ENCODE data around the gene HNRNPAB.
"Not testable (repeated sequence)": the region's sequence is repeated elsewhere in the genome, so short reads cannot be mapped to it uniquely, and the experiment has no call there.

HNRNPAB gene

DNA sequence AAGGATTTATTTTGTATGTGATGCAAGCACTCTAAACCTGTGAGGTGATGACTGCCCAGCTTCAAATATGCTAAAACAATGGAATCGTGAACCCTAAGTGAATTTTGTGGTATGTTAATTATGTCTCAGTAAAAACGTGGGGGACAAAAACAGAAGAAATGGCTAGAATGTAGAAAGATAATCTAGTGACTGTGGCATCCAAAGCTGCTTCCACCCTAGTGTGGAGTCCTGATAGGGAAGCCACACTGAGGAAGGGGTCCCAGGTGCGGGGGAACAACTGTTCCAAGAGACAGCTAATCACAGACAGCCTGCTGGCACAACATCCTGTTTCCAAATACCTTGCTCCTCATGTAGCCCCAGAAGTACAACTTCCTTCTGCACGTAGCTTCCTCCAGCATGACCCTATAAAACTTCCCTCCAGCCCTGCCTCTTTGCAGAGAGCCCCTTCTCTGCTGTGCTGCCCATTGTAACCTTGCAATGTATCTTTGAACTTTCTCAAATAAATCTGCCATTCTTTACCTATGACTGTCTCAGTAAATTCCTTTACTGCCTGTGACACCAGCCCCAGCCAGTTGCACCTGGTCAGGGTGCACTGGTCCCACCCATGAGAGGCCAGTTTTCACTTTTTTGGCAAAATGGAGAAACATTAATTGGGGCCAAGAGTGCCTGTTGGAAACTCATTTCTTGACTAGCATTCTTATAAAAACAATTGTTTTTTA lies 22.0 kb upstream of the HNRNPAB start:
- Histone ChIP-seq H3K9ac (ENCODE audit: low read length) (no peak overlapping the region), H3K27me3 (ENCODE audit: control insufficient read depth, insufficient read depth, low read length) (no peaks in the 10 kb centered on the region), H3K9me3 (ENCODE audit: control insufficient read depth, low read length) (no peaks in the 10 kb centered on the region), H3K4me3 (ENCODE audit: low read length) (no peak overlapping the region), H3K4me1 (ENCODE audit: control insufficient read depth, insufficient read depth, low read length) (no peaks in the 10 kb centered on the region), H3K36me3 (ENCODE audit: control insufficient read depth, insufficient read depth, low read length) (no peaks in the 10 kb centered on the region)

GRCh38 chr5:178186427-178186826 lies 17.9 kb upstream of the HNRNPAB start:
- H3K4me3 ChIP-seq (ENCODE audit: low read length), result no peak overlapping the region
- no peaks in the 10 kb centered on the region for H3K36me3 ChIP-seq (ENCODE audit: control insufficient read depth, insufficient read depth, low read length)
- H3K9ac ChIP-seq (ENCODE audit: low read length), result no peak overlapping the region
- H3K4me1 ChIP-seq (ENCODE audit: control insufficient read depth, insufficient read depth, low read length), result no peaks in the 10 kb centered on the region
- no peaks in the 10 kb centered on the region for H3K27me3 ChIP-seq (ENCODE audit: control insufficient read depth, insufficient read depth, low read length)
- no peaks in the 10 kb centered on the region for H3K9me3 ChIP-seq (ENCODE audit: control insufficient read depth, low read length)

DNA sequence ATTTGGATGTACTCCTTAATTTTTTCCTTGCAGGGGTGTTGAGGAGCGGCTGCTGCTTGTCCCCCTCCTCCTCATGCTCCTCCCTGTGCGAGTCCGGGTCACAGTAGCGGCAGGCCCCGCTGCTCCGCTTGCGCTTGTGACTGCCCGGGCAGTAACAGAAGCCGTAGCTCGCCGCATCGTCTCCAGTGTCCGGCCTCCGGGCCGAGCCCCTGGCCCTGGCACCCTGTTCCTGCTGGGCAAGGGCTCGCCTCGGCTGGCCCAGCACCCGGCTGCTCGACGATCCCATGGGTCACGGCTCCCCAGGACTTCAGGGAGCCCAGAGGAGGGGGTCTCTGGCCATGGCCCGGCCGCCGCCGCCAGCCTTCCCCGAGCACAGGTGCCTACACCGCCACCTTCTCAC lies 17.3 kb upstream of the HNRNPAB start, which contains the start of gene GMCL2:
Gene GMCL2 (minus strand): TSS at position 358 of the 400 bp plus-strand sequence. CDS start 72 bp downstream, at position 286.
- H3K4me3 ChIP-seq (ENCODE audit: low read length), result no peak within 1 kb of the TSS
- H3K4me1 ChIP-seq (ENCODE audit: control insufficient read depth, insufficient read depth, low read length), result no peaks in the 10 kb centered on the region
- H3K36me3 ChIP-seq (ENCODE audit: control insufficient read depth, insufficient read depth, low read length), result no peaks in the 10 kb centered on the region
- no peaks in the 10 kb centered on the region for H3K27me3 ChIP-seq (ENCODE audit: control insufficient read depth, insufficient read depth, low read length)
- H3K9me3 ChIP-seq (ENCODE audit: control insufficient read depth, low read length), result no peaks in the 10 kb centered on the region
- H3K9ac ChIP-seq (ENCODE audit: low read length), result no peak within 1 kb of the TSS

- H3K9me3 ChIP-seq (ENCODE audit: control insufficient read depth, low read length), result no peaks in the 10 kb centered on the region
- H3K4me1 ChIP-seq (ENCODE audit: control insufficient read depth, insufficient read depth, low read length), result no peaks in the 10 kb centered on the region
- peaks cover 5% of the 10 kb centered on the region for H3K27me3 ChIP-seq (ENCODE audit: control insufficient read depth, insufficient read depth, low read length)
- no peaks in the 10 kb centered on the region for H3K36me3 ChIP-seq (ENCODE audit: control insufficient read depth, insufficient read depth, low read length)
- H3K9ac ChIP-seq (ENCODE audit: low read length), result no peak overlapping the region
- H3K4me3 ChIP-seq (ENCODE audit: low read length), result no peak overlapping the region
These were observed 14.9 kb upstream of the HNRNPAB start for GRCh38 chr5:178189433-178189832.

- no peaks in the 10 kb centered on the region for H3K9me3 ChIP-seq (ENCODE audit: control insufficient read depth, low read length)
- no peaks in the 10 kb centered on the region for H3K4me1 ChIP-seq (ENCODE audit: control insufficient read depth, insufficient read depth, low read length)
- H3K4me3 ChIP-seq (ENCODE audit: low read length), result no peak overlapping the region
- H3K27me3 ChIP-seq (ENCODE audit: control insufficient read depth, insufficient read depth, low read length), result peaks cover 5% of the 10 kb centered on the region
- no peak overlapping the region for H3K9ac ChIP-seq (ENCODE audit: low read length)
- H3K36me3 ChIP-seq (ENCODE audit: control insufficient read depth, insufficient read depth, low read length), result no peaks in the 10 kb centered on the region
These were observed 12.7 kb upstream of the HNRNPAB start for GRCh38 chr5:178191661-178192060.

- no peak overlapping the region for H3K9ac ChIP-seq (ENCODE audit: low read length)
- H3K4me3 ChIP-seq (ENCODE audit: low read length), result no peak overlapping the region
- H3K36me3 ChIP-seq (ENCODE audit: control insufficient read depth, insufficient read depth, low read length), result no peaks in the 10 kb centered on the region
- H3K27me3 ChIP-seq (ENCODE audit: control insufficient read depth, insufficient read depth, low read length), result peaks cover 5% of the 10 kb centered on the region
- no peaks in the 10 kb centered on the region for H3K9me3 ChIP-seq (ENCODE audit: control insufficient read depth, low read length)
- H3K4me1 ChIP-seq (ENCODE audit: control insufficient read depth, insufficient read depth, low read length), result no peaks in the 10 kb centered on the region
These were observed 12.1 kb upstream of the HNRNPAB start for GRCh38 chr5:178192244-178192643.

DNA sequence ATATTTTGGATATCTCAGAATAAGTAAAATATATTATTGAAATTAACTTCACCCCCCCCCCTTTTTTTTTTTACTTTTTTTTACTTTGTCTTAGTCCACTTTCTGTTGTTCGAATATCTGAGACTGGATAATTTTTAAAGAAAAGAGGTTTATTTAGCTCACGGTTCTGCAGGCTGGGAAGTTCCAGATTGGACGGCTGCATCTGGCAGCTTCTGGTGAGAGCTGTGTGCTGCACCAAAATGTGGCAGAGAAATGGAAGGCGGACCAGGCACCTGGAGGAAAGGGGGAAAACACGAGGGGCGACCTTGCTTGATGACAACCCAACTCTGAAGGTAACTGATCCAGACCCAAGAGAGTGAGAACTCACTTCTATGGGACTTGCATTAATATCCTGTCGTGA lies 11.5 kb upstream of the HNRNPAB start:
- H3K36me3 ChIP-seq (ENCODE audit: control insufficient read depth, insufficient read depth, low read length), result no peaks in the 10 kb centered on the region
- no peaks in the 10 kb centered on the region for H3K9me3 ChIP-seq (ENCODE audit: control insufficient read depth, low read length)
- H3K4me3 ChIP-seq (ENCODE audit: low read length), result no peak overlapping the region
- peaks cover 5% of the 10 kb centered on the region for H3K27me3 ChIP-seq (ENCODE audit: control insufficient read depth, insufficient read depth, low read length)
- H3K9ac ChIP-seq (ENCODE audit: low read length), result no peak overlapping the region
- H3K4me1 ChIP-seq (ENCODE audit: control insufficient read depth, insufficient read depth, low read length), result no peaks in the 10 kb centered on the region

GRCh38 chr5:178193251-178193809 lies 11.0 kb upstream of the HNRNPAB start:
- Histone ChIP-seq H3K27me3 (ENCODE audit: control insufficient read depth, insufficient read depth, low read length) (peaks cover 5% of the 10 kb centered on the region), H3K4me1 (ENCODE audit: control insufficient read depth, insufficient read depth, low read length) (no peaks in the 10 kb centered on the region), H3K9ac (ENCODE audit: low read length) (no peak overlapping the region), H3K36me3 (ENCODE audit: control insufficient read depth, insufficient read depth, low read length) (no peaks in the 10 kb centered on the region), H3K9me3 (ENCODE audit: control insufficient read depth, low read length) (no peaks in the 10 kb centered on the region), H3K4me3 (ENCODE audit: low read length) (no peak overlapping the region)

DNA sequence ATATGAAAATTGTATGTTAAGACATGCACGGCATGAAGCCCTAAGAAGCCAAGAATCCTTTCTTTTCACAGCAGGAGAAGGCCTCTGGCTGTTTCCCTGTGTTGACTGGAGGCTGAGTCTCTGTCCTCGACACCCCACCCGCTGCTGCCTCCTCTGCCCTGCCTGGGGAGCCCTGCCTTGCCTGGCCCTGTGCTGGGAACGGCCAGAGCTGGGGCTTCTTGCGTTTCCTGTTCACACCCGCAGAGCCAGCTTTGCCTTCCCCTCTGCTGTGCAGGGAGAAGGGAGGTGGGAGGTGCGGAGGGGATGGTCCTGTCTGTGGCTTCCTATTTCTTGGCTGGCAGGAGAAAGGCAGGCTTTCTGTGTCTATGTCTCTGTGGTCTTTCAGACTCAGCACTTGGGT lies 10.3 kb upstream of the HNRNPAB start:
- Histone ChIP-seq H3K9me3 (ENCODE audit: control insufficient read depth, low read length) (no peaks in the 10 kb centered on the region), H3K4me3 (ENCODE audit: low read length) (no peak overlapping the region), H3K27me3 (ENCODE audit: control insufficient read depth, insufficient read depth, low read length) (peaks cover 5% of the 10 kb centered on the region), H3K4me1 (ENCODE audit: control insufficient read depth, insufficient read depth, low read length) (no peaks in the 10 kb centered on the region), H3K9ac (ENCODE audit: low read length) (no peak overlapping the region), H3K36me3 (ENCODE audit: control insufficient read depth, insufficient read depth, low read length) (no peaks in the 10 kb centered on the region)

GRCh38 chr5:178196281-178196812 lies 8.0 kb upstream of the HNRNPAB start:
- Histone ChIP-seq H3K4me1 (ENCODE audit: control insufficient read depth, insufficient read depth, low read length) (no peaks in the 10 kb centered on the region), H3K4me3 (ENCODE audit: low read length) (no peak overlapping the region), H3K27me3 (ENCODE audit: control insufficient read depth, insufficient read depth, low read length) (peaks cover 5% of the 10 kb centered on the region), H3K9ac (ENCODE audit: low read length) (no peak overlapping the region), H3K9me3 (ENCODE audit: control insufficient read depth, low read length) (no peaks in the 10 kb centered on the region), H3K36me3 (ENCODE audit: control insufficient read depth, insufficient read depth, low read length) (no peaks in the 10 kb centered on the region)

GRCh38 chr5:178196986-178197385 lies 7.3 kb upstream of the HNRNPAB start:
- H3K9ac ChIP-seq (ENCODE audit: low read length), result no peak overlapping the region
- H3K9me3 ChIP-seq (ENCODE audit: control insufficient read depth, low read length), result no peaks in the 10 kb centered on the region
- H3K27me3 ChIP-seq (ENCODE audit: control insufficient read depth, insufficient read depth, low read length), result peaks cover 5% of the 10 kb centered on the region
- no peak overlapping the region for H3K4me3 ChIP-seq (ENCODE audit: low read length)
- H3K36me3 ChIP-seq (ENCODE audit: control insufficient read depth, insufficient read depth, low read length), result no peaks in the 10 kb centered on the region
- no peaks in the 10 kb centered on the region for H3K4me1 ChIP-seq (ENCODE audit: control insufficient read depth, insufficient read depth, low read length)

DNA sequence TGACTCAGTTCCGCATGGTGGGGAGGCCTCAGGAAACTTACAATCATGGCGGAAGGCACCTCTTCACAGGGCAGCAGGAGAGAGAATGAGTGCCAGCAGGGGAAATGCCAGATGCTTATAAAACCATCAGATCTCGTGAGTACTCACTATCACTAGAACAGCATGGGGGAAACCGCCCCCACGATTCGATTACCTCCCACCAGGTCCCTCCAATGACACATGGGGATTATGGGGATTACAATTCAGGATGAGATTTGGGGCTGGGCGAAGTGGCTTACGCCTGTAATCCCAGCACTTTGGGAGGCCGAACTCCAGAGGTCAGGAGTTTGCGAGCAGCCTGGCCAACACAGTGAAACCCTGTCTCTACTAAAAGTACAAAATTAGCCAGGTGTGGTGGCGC lies 6.2 kb upstream of the HNRNPAB start:
- not testable (repeated sequence) for H3K9ac ChIP-seq (ENCODE audit: low read length); H3K9me3 ChIP-seq (ENCODE audit: control insufficient read depth, low read length); H3K27me3 ChIP-seq (ENCODE audit: control insufficient read depth, insufficient read depth, low read length); H3K4me3 ChIP-seq (ENCODE audit: low read length); H3K36me3 ChIP-seq (ENCODE audit: control insufficient read depth, insufficient read depth, low read length); H3K4me1 ChIP-seq (ENCODE audit: control insufficient read depth, insufficient read depth, low read length)

All from mucosa of stomach (tissue), 1 donor.